Hepatocyte (in vitro differentiated cells): ENCODE data around the gene DPH2. TPM values are rescaled to one million over a fixed set of nuclear protein-coding genes. Genes with fewer than 3 reads are reported as not detected.

Experiments
- DNase-seq: peaks from one replicate; pipeline ENCODE4 v3.0.0-alpha.2; 2016; ENCODE audit warnings: low spot score
- H2AFZ ChIP-seq: fragments of 200-600 bp; sonication (generic); 2 replicates; pipeline ENCODE4 v1.6.0; 2016; ENCODE audit warnings: antibody characterized with exemption, mild to moderate bottlenecking
- H3K27ac ChIP-seq: fragments of 200-600 bp; sonication (generic); 2 replicates; pipeline ENCODE4 v1.5.1; 2016; ENCODE audit warnings: mild to moderate bottlenecking
- H3K27me3 ChIP-seq: fragments of 200-600 bp; sonication (generic); 2 replicates; pipeline ENCODE4 v1.6.1; 2016
- H3K36me3 ChIP-seq: fragments of 200-600 bp; sonication (generic); replicated peaks from 2 replicates; pipeline ENCODE4 v1.5.1; 2016; ENCODE audit warnings: low read depth; ENCODE audit not compliant: insufficient read depth
- H3K4me1 ChIP-seq: fragments of 200-600 bp; sonication (generic); 2 replicates; pipeline ENCODE4 v1.5.1; 2016; ENCODE audit warnings: mild to moderate bottlenecking, moderate library complexity; ENCODE audit not compliant: insufficient read depth
- H3K4me2 ChIP-seq: fragments of 200-600 bp; sonication (generic); 2 replicates; pipeline ENCODE4 v1.6.0; 2016
- H3K4me3 ChIP-seq: fragments of 200-600 bp; sonication (generic); 2 replicates; pipeline ENCODE4 v1.5.1; 2016; ENCODE audit warnings: mild to moderate bottlenecking
- H3K79me2 ChIP-seq: fragments of 200-600 bp; sonication (generic); 2 replicates; pipeline ENCODE4 v1.6.0; 2017; ENCODE audit warnings: mild to moderate bottlenecking
- H3K9me2 ChIP-seq: fragments of 200-600 bp; sonication (generic); replicated peaks from 2 replicates; pipeline ENCODE4 v1.6.0; 2017; ENCODE audit warnings: mild to moderate bottlenecking; ENCODE audit not compliant: insufficient read depth
- H3K9me3 ChIP-seq: fragments of 200-600 bp; sonication (generic); 2 replicates; pipeline ENCODE4 v1.5.1; 2016; ENCODE audit warnings: low read depth, mild to moderate bottlenecking
- H4K20me1 ChIP-seq: fragments of 200-600 bp; sonication (generic); 2 replicates; pipeline ENCODE4 v1.6.0; 2016; ENCODE audit warnings: mild to moderate bottlenecking; ENCODE audit not compliant: insufficient read depth, poor library complexity, severe bottlenecking
- EZH2 ChIP-seq: fragments of 200-600 bp; sonication (generic); IDR thresholded peaks from 2 replicates; pipeline ENCODE4 v1.6.1; 2016; ENCODE audit warnings: antibody characterized with exemption, mild to moderate bottlenecking, borderline replicate concordance
- EZH2phosphoT487 ChIP-seq: fragments of 200-600 bp; sonication (generic); IDR thresholded peaks from one replicate; pipeline ENCODE4 v1.6.1; 2018; ENCODE audit warnings: antibody characterized with exemption, mild to moderate bottlenecking, low read depth, moderate library complexity; ENCODE audit not compliant: unreplicated experiment, severe bottlenecking
- WGBS: methylation state at CpG from one replicate; pipeline ENCODE4 v1.1.6; 2016; ENCODE audit warnings: low lambda C conversion rate; ENCODE audit errors: missing lambda C conversion rate; 5-methylcytosine and 5-hydroxymethylcytosine counted together
- polyA plus RNA-seq: library from polyadenylated mRNA; unstranded; fragments of >200 nt; fragmentation: Nextera tagmentation; extraction: Ambion mirVana; gene quantifications from 2 replicates; pipeline ENCODE4 v1.2.1, GENCODE V29; 2016
- total RNA-seq: library from RNA; depleted of rRNA; stranded (reverse); fragments of >200 nt; gene quantifications from 2 replicates; pipeline ENCODE4 v1.2.3, GENCODE V29; 2014
- TF ChIP-seq, protein P1 (sequence below): fragments of 200-600 bp; sonication (generic); IDR thresholded peaks from 2 replicates; pipeline ENCODE4 v1.5.1; 2016; ENCODE audit warnings: antibody characterized with exemption, mild to moderate bottlenecking; ENCODE audit not compliant: poor library complexity

The DPH2 gene
- total and polyA plus RNA-seq, 2 experiments from 2014 or later = 18.6 to 21.5 TPM

DNA sequence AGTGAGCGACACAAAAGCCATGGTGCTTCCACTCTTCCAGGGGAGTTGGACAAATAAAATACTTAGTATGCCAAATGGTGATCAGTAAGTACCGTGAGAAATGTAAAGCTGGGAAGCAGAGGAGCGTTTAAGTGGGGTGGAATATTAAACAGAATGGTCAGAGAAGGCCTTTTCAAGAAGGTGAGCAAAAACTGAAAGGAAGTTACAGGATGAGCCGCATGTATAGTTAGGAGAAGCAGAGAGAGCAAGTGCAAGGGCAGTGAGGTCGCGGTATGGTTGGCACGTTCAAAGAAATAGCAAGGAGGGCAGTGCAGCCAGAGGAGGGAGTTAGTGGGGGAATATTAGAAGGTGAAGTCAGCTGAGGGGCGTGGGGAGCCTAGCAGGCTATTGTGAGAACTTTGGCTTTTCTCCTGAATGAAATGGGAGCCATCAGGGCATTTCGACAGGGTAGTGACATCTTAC lies 4.2 kb downstream of the DPH2 start:
- no peak for DNase-seq
- Histone ChIP-seq H3K4me2 (peak overlapping the region; percentile 93), H3K9me3 (no peaks in the 10 kb centered on the region), H3K9me2 (no peaks in the 10 kb centered on the region), H3K27me3 (no peaks in the 10 kb centered on the region), H3K4me1 (peaks cover 35% of the 10 kb centered on the region), H4K20me1 (peaks cover 30% of the 10 kb centered on the region), H3K79me2 (peaks cover 46% of the 10 kb centered on the region), H3K4me3 (peak overlapping the region; percentile 61), H3K27ac (peak overlapping the region; percentile 97), H2AFZ (peak overlapping the region; percentile 97), H3K36me3 (no peaks in the 10 kb centered on the region)
- WGBS = 39% methylated on average over 9 of the region's 9 CpGs
- TF ChIP-seq, protein P1, sequence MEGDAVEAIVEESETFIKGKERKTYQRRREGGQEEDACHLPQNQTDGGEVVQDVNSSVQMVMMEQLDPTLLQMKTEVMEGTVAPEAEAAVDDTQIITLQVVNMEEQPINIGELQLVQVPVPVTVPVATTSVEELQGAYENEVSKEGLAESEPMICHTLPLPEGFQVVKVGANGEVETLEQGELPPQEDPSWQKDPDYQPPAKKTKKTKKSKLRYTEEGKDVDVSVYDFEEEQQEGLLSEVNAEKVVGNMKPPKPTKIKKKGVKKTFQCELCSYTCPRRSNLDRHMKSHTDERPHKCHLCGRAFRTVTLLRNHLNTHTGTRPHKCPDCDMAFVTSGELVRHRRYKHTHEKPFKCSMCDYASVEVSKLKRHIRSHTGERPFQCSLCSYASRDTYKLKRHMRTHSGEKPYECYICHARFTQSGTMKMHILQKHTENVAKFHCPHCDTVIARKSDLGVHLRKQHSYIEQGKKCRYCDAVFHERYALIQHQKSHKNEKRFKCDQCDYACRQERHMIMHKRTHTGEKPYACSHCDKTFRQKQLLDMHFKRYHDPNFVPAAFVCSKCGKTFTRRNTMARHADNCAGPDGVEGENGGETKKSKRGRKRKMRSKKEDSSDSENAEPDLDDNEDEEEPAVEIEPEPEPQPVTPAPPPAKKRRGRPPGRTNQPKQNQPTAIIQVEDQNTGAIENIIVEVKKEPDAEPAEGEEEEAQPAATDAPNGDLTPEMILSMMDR = no peak
- TF ChIP-seq EZH2 (no peak), EZH2phosphoT487 (no peak)

DNA sequence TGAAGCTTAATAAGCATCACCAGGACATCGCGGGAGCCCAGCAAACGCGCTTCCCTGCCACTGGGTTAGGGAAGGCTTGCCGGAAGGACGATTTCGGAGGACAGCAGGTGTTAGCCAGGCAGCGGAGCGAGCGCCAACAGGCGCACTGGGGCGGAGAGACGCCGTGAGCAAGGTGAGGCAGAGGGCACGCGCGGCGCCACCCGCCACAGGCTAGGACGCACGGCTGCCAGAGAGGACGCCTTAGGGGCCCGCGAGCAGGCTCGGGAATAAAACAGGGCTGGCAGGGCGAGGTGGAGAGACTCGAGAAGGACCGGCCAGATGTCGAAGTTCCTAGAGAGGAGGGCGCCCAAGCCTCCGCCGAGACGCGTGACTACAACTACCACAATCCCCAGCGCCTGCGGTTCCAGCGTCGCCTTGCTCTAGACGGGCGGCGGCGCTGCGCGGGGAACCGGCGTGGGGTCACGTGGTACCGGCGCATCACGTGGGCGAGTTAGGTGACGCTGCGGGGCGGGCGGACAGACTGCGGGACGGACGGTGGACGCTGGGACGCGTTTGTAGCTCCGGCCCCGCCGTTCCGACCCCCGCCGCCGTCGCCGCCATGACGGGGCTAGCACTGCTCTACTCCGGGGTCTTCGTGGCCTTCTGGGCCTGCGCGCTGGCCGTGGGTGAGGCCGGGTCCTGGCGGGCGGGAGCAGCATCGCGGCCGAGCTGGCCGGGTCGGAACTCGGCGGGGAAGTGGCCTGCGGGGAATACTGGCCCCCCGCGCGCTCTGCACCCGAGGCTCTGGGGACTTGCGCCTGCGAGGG lies 4.8 kb downstream of the DPH2 start, which contains the start of gene ATP6V0B:
ATP6V0B (plus strand) TSS at position 518 of the 806 bp plus-strand sequence; CDS start at position 599, 81 bp downstream.
- no peaks in the 10 kb centered on the region for H3K36me3 ChIP-seq
- DNase-seq = peak; percentile 99
- peak within 1 kb of the TSS; percentile 97 for H2AFZ ChIP-seq
- H3K27ac ChIP-seq = peak within 1 kb of the TSS; percentile 97
- peak within 1 kb of the TSS; percentile 89 for H3K4me3 ChIP-seq
- H4K20me1 ChIP-seq = peaks cover 30% of the 10 kb centered on the region
- no peak for TF ChIP-seq EZH2phosphoT487
- TF ChIP-seq, protein P1 = peak; percentile 1
- peaks cover 35% of the 10 kb centered on the region for H3K4me1 ChIP-seq
- peak within 1 kb of the TSS; percentile 93 for H3K4me2 ChIP-seq
- H3K9me2 ChIP-seq = no peaks in the 10 kb centered on the region
- H3K79me2 ChIP-seq = peaks cover 50% of the 10 kb centered on the region
- H3K27me3 ChIP-seq = no peaks in the 10 kb centered on the region
- no peaks in the 10 kb centered on the region for H3K9me3 ChIP-seq
- under 1% methylated on average over 87 of the region's 93 CpGs for WGBS

DNA sequence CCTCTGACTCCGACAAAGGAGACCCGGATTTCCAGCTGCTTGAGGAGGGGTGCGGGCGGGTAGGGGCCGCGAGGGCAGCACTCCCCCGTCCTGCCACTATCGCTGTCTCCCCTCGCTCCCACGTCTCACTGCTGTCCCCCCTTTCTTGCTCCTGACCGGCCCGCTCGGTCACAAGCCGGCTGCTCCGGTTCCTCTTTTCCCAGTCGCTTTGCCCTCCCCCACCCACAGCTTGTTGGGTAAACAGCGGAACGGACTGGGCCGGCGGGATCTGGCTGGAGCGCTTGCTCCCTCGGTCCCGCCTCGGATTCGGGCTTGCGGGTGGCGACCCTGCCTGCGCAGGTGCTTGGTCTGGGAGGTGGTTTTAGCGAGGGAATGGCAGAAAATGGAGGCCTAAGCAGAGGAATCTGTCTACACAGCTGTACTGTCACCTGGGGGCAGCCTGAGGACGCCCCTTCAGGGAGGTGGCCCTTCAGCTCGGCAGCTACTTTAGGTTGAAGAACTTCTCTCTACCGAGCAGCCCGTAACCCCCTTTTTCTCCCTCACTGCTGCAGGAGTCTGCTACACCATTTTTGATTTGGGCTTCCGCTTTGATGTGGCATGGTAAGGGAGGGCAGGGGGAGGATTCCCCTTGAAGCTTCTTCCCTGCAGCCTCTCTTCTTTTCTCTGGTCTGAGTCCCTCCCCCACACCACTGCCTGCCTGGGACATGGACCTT lies 5.6 kb downstream of the DPH2 start:
- TF ChIP-seq, protein P1 = no peak
- no peak for TF ChIP-seq EZH2phosphoT487
- no peak for TF ChIP-seq EZH2
- peaks cover 52% of the 10 kb centered on the region for H3K79me2 ChIP-seq
- H3K36me3 ChIP-seq = no peaks in the 10 kb centered on the region
- H3K27ac ChIP-seq = peak overlapping the region; percentile 97
- peak; percentile 72 for DNase-seq
- WGBS = 2% methylated on average over 29 of the region's 34 CpGs
- peaks cover 30% of the 10 kb centered on the region for H4K20me1 ChIP-seq
- peak overlapping the region; percentile 93 for H3K4me2 ChIP-seq
- H2AFZ ChIP-seq = peak overlapping the region; percentile 71
- H3K9me3 ChIP-seq = no peaks in the 10 kb centered on the region
- H3K4me3 ChIP-seq = peak overlapping the region; percentile 89
- no peaks in the 10 kb centered on the region for H3K9me2 ChIP-seq
- H3K27me3 ChIP-seq = no peaks in the 10 kb centered on the region
- peaks cover 41% of the 10 kb centered on the region for H3K4me1 ChIP-seq
